Measurements from ENCODE around the gene MVB12B.

Gene MVB12B

GRCh38 chr9:126412905-126413304 lies 86.3 kb downstream of the MVB12B start:
- no peak for TF ChIP-seq MYC (IDR thresholded peaks at IDR 0.05; ENCODE audit: low read depth, low read length)
- TF ChIP-seq MAX (IDR thresholded peaks at IDR 0.05; ENCODE audit: low read depth, low read length) = no peak
- no peak for TF ChIP-seq POLR2A (IDR thresholded peaks at IDR 0.05; ENCODE audit: extremely low read depth, insufficient read length)
- DNase-seq (ENCODE audit: low read depth) = no peak
- H3K4me3 ChIP-seq (ENCODE audit: low read depth, low read length) = no peak overlapping the region

- no peak for DNase-seq (ENCODE audit: low read depth)
- no peak overlapping the region for H3K4me3 ChIP-seq (ENCODE audit: low read depth, low read length)
- TF ChIP-seq MAX (IDR thresholded peaks at IDR 0.05; ENCODE audit: low read depth, low read length) = no peak
- no peak for TF ChIP-seq POLR2A (IDR thresholded peaks at IDR 0.05; ENCODE audit: extremely low read depth, insufficient read length)
These were observed 86.9 kb downstream of the MVB12B start for GRCh38 chr9:126413391-126414068.

GRCh38 chr9:126415741-126416370 lies 89.2 kb downstream of the MVB12B start:
- TF ChIP-seq MAX (IDR thresholded peaks at IDR 0.05; ENCODE audit: low read depth, low read length) (no peak), POLR2A (IDR thresholded peaks at IDR 0.05; ENCODE audit: extremely low read depth, insufficient read length) (no peak), MYC (IDR thresholded peaks at IDR 0.05; ENCODE audit: low read depth, low read length) (no peak), CTCF (IDR thresholded peaks at IDR 0.05; ENCODE audit: low read depth, low read length) (no peak)
- H3K4me3 ChIP-seq (ENCODE audit: low read depth, low read length) = no peak overlapping the region
- no peak for DNase-seq (ENCODE audit: low read depth)

- DNase-seq (ENCODE audit: low read depth) = no peak
- TF ChIP-seq MAX (IDR thresholded peaks at IDR 0.05; ENCODE audit: low read depth, low read length) (no peak), CTCF (IDR thresholded peaks at IDR 0.05; ENCODE audit: low read depth, low read length) (no peak), MYC (IDR thresholded peaks at IDR 0.05; ENCODE audit: low read depth, low read length) (no peak), POLR2A (IDR thresholded peaks at IDR 0.05; ENCODE audit: extremely low read depth, insufficient read length) (no peak)
- no peak overlapping the region for H3K4me3 ChIP-seq (ENCODE audit: low read depth, low read length)
These were observed 90.4 kb downstream of the MVB12B start for GRCh38 chr9:126417043-126417442.

- DNase-seq (ENCODE audit: low read depth) = no peak
- TF ChIP-seq MAX (IDR thresholded peaks at IDR 0.05; ENCODE audit: low read depth, low read length) (no peak), POLR2A (IDR thresholded peaks at IDR 0.05; ENCODE audit: extremely low read depth, insufficient read length) (no peak), CTCF (IDR thresholded peaks at IDR 0.05; ENCODE audit: low read depth, low read length) (no peak), MYC (IDR thresholded peaks at IDR 0.05; ENCODE audit: low read depth, low read length) (no peak)
- H3K4me3 ChIP-seq (ENCODE audit: low read depth, low read length) = no peak overlapping the region
These were observed 91.1 kb downstream of the MVB12B start for GRCh38 chr9:126417684-126418083.

GRCh38 chr9:126418608-126419007 lies 92.0 kb downstream of the MVB12B start:
- DNase-seq (ENCODE audit: low read depth) = no peak
- TF ChIP-seq MAX (IDR thresholded peaks at IDR 0.05; ENCODE audit: low read depth, low read length) (no peak), CTCF (IDR thresholded peaks at IDR 0.05; ENCODE audit: low read depth, low read length) (no peak)
- H3K4me3 ChIP-seq (ENCODE audit: low read depth, low read length) = no peak overlapping the region
